Measurements from ENCODE around the gene IPPK.
"Not testable (repeated sequence)": the region's sequence is repeated elsewhere in the genome, so short reads cannot be mapped to it uniquely, and the experiment has no call there.

IPPK gene

DNA sequence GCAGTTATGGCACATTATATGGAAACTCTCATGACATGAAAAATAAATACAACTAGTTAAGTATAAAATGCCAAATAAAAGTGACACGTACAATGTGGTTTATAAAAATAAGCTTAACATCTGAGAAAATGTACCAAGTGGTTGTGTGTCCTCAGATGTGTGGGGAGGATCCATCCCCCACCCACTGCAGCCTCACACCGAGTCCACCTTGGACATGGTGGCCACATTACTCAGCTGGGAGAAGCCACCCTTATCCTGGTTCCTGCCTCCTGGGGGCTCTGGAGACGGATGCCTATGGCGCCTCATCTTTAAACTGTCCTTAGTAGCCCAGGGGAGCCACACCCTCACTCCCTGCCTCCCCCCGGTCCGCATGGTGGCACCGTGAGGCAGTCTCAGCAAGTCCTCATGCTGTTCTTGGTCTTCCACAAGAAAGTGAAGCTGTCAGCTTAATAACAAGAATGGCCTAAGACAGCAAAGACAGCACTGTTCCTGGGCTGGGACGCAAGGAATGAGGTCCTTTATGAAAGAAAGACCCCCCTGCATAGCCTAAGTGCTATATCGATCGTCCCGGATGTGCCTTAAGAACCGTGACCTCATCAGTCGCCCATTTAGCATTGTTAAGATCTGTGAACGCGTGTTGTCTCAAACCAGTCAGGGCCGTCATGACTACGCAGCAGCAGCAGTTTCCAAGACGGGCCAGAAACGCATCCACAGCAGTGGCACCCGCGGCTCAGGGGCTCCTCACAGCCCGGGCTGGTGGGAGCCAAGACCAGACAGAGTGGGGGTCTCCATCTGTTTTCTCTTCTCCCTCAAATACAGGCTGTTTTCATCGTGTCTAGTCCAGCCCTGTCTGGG lies 56.4 kb downstream of the IPPK start:
- no peak for DNase-seq

DNA sequence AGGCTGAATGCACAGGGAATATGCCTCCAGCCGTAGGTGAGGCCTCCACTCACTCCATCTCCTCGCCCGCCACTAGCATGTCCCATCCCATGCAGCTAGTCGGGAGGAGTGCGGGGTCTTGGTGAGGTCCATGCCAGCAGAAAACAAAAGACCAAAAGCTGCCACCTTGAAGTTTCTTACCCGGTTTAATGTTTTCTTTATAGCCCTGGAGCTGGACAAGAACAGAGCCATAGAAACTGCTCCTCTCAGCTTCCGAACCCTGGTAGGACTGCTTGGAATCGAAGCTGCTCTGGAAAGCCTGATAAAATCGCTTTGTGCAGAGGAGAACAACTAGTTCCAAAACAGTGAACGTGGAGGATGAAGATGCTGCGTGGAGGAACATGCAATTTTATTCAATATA lies 57.1 kb downstream of the IPPK start:
- DNase-seq = no peak

- no peak for DNase-seq
Measured at GRCh38 chr9:92612292-92612691, 57.6 kb downstream of the IPPK start.

GRCh38 chr9:92611621-92612285 lies 58.2 kb downstream of the IPPK start:
- DNase-seq = no peak

DNA sequence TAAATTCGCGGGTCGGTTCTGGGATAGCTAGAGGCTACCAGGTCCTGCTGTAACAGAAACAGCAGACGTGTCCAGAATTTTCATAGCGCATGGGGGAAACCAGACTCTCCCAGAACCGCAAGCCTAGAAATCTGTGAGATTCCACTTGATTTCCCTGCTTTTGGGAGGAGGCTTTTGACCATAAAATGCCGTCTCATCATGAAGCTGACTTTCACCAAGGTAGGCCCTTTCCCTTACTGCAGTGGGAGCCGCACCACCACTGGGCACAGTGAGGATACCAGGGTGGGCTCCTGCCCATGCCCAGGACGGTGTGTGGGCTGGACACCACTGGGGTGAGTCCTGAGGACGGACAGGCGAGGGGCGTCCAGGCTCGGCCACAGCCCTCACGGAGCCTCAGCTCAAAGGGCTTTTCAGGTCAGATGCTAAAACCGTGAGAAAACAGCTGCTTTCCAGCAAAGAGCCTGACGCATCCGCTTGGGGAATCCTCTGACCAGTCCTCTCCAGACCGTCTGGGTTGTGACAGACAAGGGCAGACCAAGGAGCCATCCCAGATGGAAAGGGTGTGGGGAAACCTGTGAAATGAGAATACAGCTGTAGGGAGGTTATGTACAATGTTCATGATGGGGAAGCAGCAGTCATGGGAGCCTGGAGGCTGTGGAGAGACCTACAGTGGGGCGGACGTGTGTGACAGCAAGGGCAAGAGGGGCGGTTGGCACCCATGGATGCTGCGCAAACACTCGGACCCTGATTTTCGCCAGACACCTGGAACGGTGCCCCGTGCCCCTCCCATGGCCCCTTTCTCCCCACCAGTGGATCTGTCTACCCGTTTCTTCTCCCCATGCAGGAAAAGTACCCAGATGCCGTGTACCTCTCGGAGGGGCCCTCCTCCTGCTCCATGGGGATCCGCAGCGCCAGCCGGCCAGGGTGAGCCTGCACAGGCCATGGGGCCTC lies 59.2 kb downstream of the IPPK start:
- DNase-seq = no peak

DNA sequence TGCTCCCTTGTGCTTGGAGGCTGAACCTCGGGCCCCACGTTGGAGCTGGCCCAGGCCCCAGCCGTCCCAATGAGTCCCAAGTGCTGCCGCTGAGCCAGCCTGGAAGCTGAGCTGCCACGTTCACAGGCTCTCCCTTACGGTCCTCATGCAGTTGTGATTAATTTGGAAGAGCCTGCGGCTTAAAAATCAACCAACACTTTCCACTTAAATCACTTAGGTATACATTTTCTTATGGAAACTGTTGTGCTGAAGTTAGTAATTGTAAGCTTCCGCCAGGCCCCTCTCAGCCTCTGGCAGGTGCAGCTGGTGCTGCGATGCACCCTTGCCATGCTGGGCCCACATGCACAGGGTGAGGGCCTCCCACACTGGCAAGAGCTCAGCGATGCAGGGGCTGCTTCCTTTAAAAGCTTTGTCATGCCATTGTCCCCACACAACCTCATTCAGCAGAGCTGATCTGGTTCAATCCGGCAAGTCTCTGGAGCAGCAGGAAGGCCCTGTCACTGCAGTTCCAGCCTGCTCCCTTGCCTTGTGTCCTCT lies 61.0 kb downstream of the IPPK start:
- peak; percentile 77 to 82 for DNase-seq

- DNase-seq = no peak
Measured at GRCh38 chr9:92608241-92608908, 61.6 kb downstream of the IPPK start.

DNA sequence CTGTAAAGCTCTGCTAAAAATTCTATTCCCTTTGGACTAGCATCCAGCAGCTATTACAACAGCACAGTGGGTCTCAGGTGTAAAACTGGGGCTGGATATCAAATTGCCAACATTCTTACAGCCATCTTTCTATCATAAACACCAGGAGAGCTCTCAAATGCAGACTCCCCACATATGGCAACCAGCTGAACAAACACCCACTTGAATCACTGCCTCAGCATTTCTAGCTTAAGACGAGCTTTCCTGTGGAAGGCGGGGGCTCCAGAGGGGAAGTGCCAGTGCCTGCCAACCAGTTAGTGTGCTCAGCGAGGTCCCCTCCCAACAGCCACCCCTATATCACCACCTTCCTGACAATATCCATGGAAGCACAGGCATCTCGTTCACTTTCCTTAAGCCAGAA lies 62.2 kb downstream of the IPPK start:
- peak; percentile 88 to 89 for DNase-seq

DNA sequence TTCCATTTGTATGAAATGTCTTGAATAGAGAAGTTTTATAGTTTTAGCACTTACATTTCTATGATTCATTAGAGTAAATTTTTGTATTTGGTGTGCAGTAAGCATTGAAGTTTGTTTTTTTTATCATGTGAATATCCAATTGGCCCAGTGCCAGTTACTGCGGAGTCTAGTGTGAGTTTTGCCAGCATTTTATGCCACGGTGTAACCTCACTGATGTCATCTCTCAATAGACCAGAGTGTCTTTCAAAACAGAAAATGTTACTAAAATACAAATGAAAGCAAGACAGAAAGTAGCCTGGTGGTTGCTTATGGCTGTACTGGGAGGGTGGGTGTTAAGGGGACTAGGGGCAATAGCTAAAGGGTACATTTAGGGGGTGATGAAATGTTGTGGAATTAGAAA lies 62.8 kb downstream of the IPPK start:
- no peak for DNase-seq

DNA sequence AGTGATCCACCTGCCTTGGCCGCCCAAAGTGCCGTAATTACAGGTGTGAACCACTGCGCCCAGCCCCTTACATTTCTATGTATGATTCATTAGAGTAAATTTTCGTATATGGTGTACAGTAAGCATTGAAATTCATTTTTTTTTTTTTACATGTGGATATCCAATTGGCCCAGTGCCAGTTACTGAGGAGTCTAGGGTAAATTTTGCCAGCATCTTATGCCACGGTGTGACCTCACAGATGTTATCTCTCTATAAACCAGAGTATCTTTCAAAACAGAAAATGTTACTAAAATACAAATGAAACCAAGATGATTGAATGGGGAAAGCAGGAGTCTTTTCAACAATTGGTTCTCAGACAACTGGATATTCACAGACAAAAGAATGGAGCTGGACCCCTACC lies 64.7 kb downstream of the IPPK start:
- DNase-seq = no peak

DNA sequence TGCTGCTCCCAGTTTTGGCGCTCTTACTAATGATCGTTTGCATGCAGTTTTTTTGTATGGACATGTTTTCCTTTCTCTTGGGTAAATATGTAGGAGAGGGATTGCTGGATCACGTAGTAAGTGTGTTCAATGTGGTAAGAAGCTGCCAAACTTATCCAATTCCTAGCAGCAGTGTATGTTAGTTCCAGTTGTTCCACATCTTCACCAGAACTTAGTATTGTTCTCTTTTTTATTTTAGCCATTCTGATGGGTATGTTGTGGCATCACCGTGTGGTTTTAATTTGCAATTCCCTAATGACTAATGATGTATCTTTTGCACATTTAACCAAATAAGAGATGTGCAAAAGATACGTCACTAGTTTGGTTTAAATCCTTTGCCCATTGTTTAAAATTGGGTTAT lies 65.9 kb downstream of the IPPK start:
- DNase-seq = no peak

DNA sequence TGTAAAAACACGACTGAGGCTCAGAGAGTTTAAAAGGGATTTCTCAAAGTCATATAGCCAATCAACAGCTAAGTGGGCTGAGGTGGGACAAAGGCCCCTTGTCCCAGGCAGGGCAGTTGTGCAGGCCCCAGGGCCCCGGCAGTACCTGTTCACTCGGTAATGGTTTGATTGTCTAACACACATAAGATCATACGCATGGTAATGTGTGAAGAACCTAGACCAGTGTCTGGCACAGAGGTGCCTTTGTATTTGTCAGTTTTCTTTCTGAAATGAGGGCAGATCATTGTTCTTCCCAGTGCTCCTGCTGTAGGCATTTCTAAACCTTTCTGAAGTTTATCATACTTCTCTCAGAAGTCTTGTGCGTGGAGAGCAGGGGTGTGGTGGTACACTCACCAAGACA lies 66.8 kb downstream of the IPPK start:
- DNase-seq = no peak

DNA sequence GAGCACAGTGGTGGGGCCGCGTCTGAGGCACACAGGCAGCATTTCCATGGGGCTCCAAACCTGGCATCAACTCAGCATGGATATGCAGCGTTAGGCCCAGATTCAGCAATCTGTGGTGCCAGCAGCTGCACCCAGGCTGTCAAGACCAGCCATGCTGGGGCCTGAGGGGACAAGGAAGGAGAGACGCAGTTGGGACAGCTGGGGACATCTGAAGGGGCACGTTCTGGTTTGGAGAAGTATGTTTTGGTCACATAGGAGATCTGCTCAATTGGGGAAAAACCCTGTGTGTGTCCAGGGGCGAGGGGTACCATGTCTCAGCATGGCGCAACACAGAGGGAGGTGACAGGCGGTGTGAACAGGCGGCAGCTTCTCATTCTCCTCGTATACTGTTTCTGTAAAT lies 67.5 kb downstream of the IPPK start:
- DNase-seq = no peak

DNA sequence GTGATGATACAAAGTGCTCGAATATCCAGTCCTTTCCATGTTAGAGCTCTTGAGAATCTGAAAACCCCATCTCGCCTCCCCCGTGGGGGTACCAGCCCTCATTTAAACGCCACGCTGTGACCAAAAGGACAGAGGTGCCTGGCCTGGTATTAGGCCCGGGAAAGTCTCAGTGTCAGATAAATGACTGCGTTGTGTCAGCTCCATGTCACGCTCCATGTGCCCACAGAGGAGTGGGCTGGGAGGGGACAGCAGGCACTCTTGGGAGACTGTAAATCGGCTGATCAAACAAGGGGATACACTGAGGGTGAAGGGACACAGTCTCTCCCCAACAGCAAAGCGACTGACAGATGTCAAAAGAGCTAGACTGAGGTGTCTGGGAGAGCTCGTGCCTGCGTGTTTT lies 68.5 kb downstream of the IPPK start:
- DNase-seq = no peak

- DNase-seq = no peak
Measured at GRCh38 chr9:92600462-92601261, 69.3 kb downstream of the IPPK start.

- no peak for DNase-seq
Measured at GRCh38 chr9:92599938-92600461, 69.9 kb downstream of the IPPK start.

GRCh38 chr9:92598382-92598781 lies 71.5 kb downstream of the IPPK start:
- no peak for DNase-seq

- no peak for DNase-seq
Measured at GRCh38 chr9:92595930-92596329, 74.0 kb downstream of the IPPK start.

DNA sequence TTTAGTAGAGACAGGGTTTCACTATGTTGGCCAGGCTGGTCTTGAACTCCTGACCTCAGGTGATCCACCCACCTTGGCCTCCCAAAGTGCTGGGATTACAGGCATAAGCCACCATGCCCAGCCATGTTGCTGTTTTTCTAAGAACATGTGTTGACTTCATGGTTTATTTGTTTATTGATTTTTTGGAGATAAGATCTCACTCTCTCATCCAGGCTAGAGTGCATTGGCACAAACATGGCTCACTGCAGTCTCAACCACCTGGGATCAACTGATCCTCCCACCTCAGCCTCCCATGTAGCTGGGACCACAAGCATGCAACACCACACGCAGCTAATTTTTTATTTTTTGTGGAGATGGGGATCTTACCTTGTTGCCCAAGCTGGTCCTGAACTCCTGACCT lies 74.9 kb downstream of the IPPK start:
- not testable (repeated sequence) for DNase-seq

- no peak for DNase-seq
Measured at GRCh38 chr9:92592946-92593861, 76.7 kb downstream of the IPPK start.
